GM12801 (cell line): ENCODE results near the gene HCN1.

Experiments used
- CTCF ChIP-seq: IDR thresholded peaks from one replicate; pipeline ENCODE4 v1.5.1; 2011; ENCODE audit warnings: control low read depth; ENCODE audit not compliant: insufficient read length; ENCODE audit errors: extremely low read depth

The HCN1 gene

GRCh38 chr5:45623832-45624231 is 72.3 kb downstream of the HCN1 start:
- TF ChIP-seq CTCF: no peak

- TF ChIP-seq CTCF: no peak
These were observed 73.8 kb downstream of the HCN1 start for GRCh38 chr5:45622365-45622764.

DNA sequence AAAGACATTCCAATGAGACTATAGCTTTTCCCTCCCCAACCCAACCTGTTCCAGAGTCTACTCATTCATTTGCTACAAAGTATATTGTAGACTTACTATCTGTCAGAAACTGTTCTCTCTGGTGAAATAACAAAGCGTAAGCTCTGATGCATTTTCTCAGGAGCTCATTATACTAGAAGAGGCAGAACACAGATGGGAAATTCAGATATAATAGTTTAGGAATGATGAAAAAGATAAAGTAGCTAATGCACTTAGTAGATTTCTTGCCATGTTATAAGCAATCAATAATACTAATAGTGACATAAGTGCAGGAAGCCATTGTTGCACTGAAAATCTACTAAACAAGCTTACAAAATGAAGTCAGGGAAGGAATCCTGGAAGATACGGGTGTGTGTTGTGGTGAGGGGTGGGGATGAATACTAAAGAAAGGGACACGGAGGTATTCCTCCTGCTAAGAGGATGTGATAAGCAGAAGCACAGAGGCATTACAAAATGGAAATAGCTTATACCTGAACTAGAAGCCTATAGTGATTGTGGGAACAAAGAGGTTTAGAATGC is 78.2 kb downstream of the HCN1 start:
- TF ChIP-seq CTCF: no peak

DNA sequence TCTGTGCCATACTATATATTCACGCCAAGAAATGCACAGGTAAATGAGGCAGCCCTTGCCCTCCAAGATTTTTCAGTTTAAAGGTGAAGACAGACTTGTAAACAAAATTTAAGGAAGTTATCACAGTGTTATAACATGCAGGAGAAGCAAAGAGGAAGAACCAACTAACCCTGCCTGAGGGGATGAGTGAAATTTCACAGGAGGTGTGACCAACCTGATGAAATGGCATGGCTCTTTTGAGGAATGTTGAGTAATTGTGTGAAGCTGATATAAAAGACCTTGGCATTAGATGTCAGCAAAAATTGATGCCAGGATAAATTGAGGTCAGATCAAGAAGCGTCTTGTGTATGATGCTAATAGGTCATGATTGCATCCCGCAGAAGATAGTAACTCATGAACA is 86.5 kb downstream of the HCN1 start:
- no peak for TF ChIP-seq CTCF

DNA sequence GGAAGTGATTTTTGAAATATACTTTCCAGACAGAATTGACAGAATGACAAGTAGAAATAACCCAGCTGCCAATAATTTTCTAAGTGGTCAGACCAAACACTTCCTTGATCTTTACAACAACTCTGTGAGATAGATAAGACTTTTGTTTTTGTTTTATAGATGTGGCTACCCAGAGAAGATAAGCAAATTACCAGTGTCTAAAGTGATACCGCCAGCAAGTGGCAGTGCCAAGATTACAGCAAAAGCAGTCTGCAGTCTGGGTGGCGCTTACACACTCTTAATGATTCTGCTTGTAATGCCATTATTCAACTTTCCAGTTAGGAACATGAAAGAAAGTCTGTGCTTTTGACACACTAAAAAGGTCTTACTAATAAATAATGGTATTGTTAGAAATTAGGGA is 92.1 kb downstream of the HCN1 start:
- TF ChIP-seq CTCF: no peak

GRCh38 chr5:45601424-45601823 is 94.8 kb downstream of the HCN1 start:
- TF ChIP-seq CTCF: no peak

- TF ChIP-seq CTCF: no peak
These were observed 99.9 kb downstream of the HCN1 start for GRCh38 chr5:45596320-45596719.

DNA sequence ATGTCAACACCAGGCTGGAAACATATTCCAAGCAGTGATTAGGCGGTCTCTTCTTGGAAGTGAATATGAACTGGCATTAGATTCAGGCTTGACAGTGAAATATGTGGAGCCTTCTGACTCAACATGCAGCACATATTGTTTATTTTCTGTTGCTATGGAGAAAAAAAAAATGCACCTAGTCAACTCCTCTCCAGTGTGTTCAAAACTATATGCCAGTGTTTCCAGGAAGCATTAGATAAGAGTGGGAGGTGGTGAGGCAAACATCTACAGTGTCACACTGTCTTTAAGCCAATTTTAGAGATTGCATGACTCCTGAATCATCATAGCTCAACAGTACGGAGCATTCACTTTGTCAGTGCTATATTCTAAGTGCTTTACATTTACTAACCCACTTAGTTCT is 117.9 kb downstream of the HCN1 start:
- TF ChIP-seq CTCF: no peak
